PFSK-1 (cell line): ENCODE data around the gene NKX6-2.

Experiments used
- FOXP2 ChIP-seq: optimal IDR thresholded peaks from 2 replicates; pipeline ENCODE3; 2011; ENCODE audit warnings: borderline replicate concordance, control low read depth, inconsistent platforms; ENCODE audit not compliant: insufficient read depth; ENCODE audit errors: extremely low read length, extremely low read depth
- POLR2AphosphoS5 ChIP-seq: IDR thresholded peaks from 2 replicates; pipeline ENCODE4 v1.6.1; 2012; ENCODE audit warnings: low read depth, mild to moderate bottlenecking, control low read depth, low read length, moderate library complexity
- SIN3A ChIP-seq: IDR thresholded peaks from 2 replicates; pipeline ENCODE4 v1.6.1; 2012; ENCODE audit warnings: mild to moderate bottlenecking, low read length, moderate library complexity, borderline replicate concordance; ENCODE audit not compliant: insufficient read depth
- TAF1 ChIP-seq: IDR thresholded peaks from 2 replicates; pipeline ENCODE4 v1.6.1; 2012; ENCODE audit warnings: low read length, control low read depth, borderline replicate concordance; ENCODE audit not compliant: insufficient read depth
- TF ChIP-seq, protein P1 (sequence below), 2 experiments: IDR thresholded peaks; 2 replicates each; pipeline versions ENCODE4 v1.6.1 to v1.8.0; 2011 to 2012; ENCODE audit warnings: low read depth in 2 of 2, low read length in 2 of 2, control low read depth in 1 of 2, inconsistent platforms in 1 of 2, mild to moderate bottlenecking in 1 of 2, moderate library complexity in 1 of 2; ENCODE audit not compliant: insufficient read depth in 1 of 2

The NKX6-2 gene

DNA sequence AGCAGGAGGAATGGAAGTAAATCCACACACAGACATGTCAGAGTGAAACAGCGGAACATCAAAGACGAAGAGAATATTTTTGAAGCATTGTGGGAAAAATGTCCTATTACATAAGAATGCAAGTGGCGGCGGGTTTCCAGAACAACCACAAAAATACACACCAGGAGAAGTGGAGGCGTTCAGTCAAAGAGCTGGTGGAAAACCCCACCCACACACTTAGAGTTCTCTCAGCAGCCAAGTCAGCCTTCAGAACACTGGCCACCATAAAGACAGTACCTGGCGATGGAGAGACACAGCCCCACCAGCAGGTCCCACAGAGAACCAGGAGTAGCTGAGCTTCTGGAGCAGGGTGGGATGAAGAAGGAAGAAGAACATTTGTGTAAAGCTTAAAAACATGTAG lies 23.7 kb downstream of the NKX6-2 start:
- no peak for TF ChIP-seq POLR2AphosphoS5
- TF ChIP-seq, protein P1, sequence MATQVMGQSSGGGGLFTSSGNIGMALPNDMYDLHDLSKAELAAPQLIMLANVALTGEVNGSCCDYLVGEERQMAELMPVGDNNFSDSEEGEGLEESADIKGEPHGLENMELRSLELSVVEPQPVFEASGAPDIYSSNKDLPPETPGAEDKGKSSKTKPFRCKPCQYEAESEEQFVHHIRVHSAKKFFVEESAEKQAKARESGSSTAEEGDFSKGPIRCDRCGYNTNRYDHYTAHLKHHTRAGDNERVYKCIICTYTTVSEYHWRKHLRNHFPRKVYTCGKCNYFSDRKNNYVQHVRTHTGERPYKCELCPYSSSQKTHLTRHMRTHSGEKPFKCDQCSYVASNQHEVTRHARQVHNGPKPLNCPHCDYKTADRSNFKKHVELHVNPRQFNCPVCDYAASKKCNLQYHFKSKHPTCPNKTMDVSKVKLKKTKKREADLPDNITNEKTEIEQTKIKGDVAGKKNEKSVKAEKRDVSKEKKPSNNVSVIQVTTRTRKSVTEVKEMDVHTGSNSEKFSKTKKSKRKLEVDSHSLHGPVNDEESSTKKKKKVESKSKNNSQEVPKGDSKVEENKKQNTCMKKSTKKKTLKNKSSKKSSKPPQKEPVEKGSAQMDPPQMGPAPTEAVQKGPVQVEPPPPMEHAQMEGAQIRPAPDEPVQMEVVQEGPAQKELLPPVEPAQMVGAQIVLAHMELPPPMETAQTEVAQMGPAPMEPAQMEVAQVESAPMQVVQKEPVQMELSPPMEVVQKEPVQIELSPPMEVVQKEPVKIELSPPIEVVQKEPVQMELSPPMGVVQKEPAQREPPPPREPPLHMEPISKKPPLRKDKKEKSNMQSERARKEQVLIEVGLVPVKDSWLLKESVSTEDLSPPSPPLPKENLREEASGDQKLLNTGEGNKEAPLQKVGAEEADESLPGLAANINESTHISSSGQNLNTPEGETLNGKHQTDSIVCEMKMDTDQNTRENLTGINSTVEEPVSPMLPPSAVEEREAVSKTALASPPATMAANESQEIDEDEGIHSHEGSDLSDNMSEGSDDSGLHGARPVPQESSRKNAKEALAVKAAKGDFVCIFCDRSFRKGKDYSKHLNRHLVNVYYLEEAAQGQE (IDR thresholded peaks at IDR 0.05; ENCODE audit: insufficient read depth in 1 of 2, low read depth in 2 of 2, low read length in 2 of 2), result no peak
- no peak for TF ChIP-seq SIN3A
- no peak for TF ChIP-seq FOXP2
- TF ChIP-seq TAF1, result no peak

DNA sequence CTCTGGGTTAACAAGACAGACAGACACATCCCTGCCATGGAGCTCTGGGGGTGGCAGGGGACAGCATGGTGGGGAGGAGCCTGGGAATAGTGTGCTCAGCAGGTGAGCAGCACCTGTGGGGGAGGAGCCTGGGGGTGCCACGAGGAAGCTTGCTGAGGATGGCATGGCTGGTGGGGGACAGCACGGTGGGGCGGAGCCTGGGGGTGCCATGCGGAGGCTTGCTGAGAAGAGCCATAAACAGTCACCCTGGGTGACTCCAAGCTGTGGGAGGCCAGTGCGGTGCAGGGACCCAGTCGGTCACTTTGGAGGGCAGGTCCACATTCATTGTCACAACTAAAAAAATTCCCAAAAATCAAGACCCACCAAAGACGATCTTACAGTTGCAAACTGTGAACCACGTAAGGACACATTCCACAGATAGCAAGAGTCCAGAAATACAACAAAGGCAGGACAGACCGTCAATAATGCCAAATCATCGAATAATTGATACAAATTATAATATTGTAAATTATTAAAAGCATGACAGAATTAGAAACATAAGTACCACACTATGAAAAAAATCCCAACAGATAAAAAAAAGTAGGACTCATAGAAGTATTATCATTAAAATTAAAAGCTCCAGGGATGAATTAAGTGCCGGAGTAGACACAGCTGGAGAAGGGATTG lies 24.4 kb downstream of the NKX6-2 start:
- TF ChIP-seq, protein P1 (IDR thresholded peaks at IDR 0.05; ENCODE audit: insufficient read depth in 1 of 2, low read depth in 2 of 2, low read length in 2 of 2), result no peak
- TF ChIP-seq POLR2AphosphoS5 (no peak), FOXP2 (no peak), TAF1 (no peak), SIN3A (no peak)

DNA sequence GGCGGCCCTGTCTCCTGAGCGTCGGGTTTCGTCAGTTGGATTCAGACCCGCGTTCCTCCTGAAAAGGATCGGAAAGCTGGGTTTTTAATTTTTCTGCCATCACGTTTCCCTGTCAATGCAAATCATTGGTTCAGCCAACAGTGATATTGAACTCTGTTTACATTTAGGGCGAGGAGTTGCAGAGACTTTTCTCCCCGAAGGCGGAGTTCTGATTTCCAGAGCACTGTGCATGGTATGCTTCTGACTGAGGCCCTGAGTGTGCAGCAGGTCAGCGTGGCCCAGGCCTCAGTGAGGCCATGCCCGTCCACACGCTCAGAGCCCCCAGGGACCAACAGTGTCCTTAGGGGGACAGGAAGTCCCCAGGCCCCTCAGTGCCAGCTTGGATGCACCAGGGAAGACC lies 27.1 kb downstream of the NKX6-2 start:
- no peak for TF ChIP-seq POLR2AphosphoS5
- TF ChIP-seq FOXP2, result no peak
- no peak for TF ChIP-seq TAF1
- no peak for TF ChIP-seq SIN3A
- TF ChIP-seq, protein P1 (IDR thresholded peaks at IDR 0.05; ENCODE audit: insufficient read depth in 1 of 2, low read depth in 2 of 2, low read length in 2 of 2), result no peak

DNA sequence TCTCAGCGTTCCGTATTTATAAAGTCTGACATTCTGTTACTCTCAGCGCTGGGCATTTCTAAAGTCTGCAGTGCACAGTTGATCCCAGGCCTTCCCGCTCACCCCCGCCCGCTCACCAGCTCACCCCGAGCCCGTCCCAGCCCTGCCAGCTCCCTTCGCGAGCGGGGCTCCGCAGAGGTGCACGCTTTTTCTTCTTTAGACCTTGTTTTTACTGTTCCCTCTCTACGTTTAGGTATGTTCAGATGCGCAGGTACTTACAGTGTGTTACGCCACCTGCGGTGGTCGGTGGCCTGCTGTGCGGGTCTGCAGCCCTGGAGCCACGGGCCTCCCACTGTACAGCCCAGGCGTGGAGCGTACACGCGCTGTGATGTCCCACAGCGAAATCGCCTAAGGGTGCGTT lies 28.8 kb downstream of the NKX6-2 start:
- no peak for TF ChIP-seq SIN3A
- TF ChIP-seq TAF1, result no peak
- TF ChIP-seq POLR2AphosphoS5, result no peak
- no peak for TF ChIP-seq FOXP2
- TF ChIP-seq, protein P1 (IDR thresholded peaks at IDR 0.05; ENCODE audit: insufficient read depth in 1 of 2, low read depth in 2 of 2, low read length in 2 of 2), result no peak
